H1 (cell line): ENCODE data around the gene FAM50A. TPM values are rescaled to one million over a fixed set of nuclear protein-coding genes. Genes with fewer than 3 reads are reported as not detected.

Experiments
- CBX8 ChIP-seq: fragments of 300-800, 300-1000 bp; sonication (generic); IDR thresholded peaks from 2 replicates; pipeline ENCODE4 v1.7.1; 2016; ENCODE audit warnings: low read depth, low read length, borderline replicate concordance
- CHD2 ChIP-seq: IDR thresholded peaks from 2 replicates; pipeline ENCODE4 v1.6.1; 2012; ENCODE audit warnings: low read length, improper control_type of control experiment
- POLR2A ChIP-seq, 2 experiments: IDR thresholded peaks; 1 replicate in 1 of 2; 2 replicates in 1 of 2; pipeline ENCODE4 v1.6.1; 2011; ENCODE audit warnings: low read depth in 2 of 2, low read length in 2 of 2, mild to moderate bottlenecking in 2 of 2; ENCODE audit errors: control extremely low read depth in 1 of 2
- POLR2AphosphoS5 ChIP-seq: IDR thresholded peaks from 2 replicates; pipeline ENCODE4 v1.6.1; 2011; ENCODE audit warnings: low read depth, low read length
- SIN3A ChIP-seq, 2 experiments: IDR thresholded peaks in 1 of 2; conservative IDR thresholded peaks in 1 of 2; 2 replicates each; pipeline ENCODE4 v1.6.1; 2011 to 2012; ENCODE audit warnings: low read length in 2 of 2, improper control_type of control experiment in 1 of 2, low read depth in 1 of 2, mild to moderate bottlenecking in 1 of 2
- polyA plus RNA-seq, 7 experiments: library from polyadenylated mRNA; depleted of rRNA in 3 of 7; stranded (reverse) in 5 of 7; unstranded in 2 of 7; fragments of >200 nt in 5 of 7; fragments of 200-250 nt in 2 of 7; gene quantifications; 1 replicate in 5 of 7; 2 replicates in 1 of 7; 4 replicates in 1 of 7; pipeline versions ENCODE4 v1.2.1 to v1.2.3, GENCODE V29; 2011 to 2013; ENCODE audit warnings: missing spikeins in 2 of 7, mixed read lengths in 2 of 7
- total RNA-seq: library from RNA; stranded (reverse); fragmentation: NEBNext Ultra II Directional; extraction: Animal tissue kit (Norgen Biotek cat#: 25700); gene quantifications from 2 replicates; pipeline ENCODE4 v1.2.1, GENCODE V29; 2021

FAM50A gene
- total and polyA plus RNA-seq, 2 of the 8 experiments (the other 6 are each of a cell fraction or from before 2014, with no cell fraction given) = 30.7 to 48.7 TPM

- TF ChIP-seq SIN3A (conservative IDR thresholded peaks at IDR 0.05 in 1 of 2, IDR thresholded peaks at IDR 0.05 in 1 of 2; ENCODE audit: low read depth in 1 of 2, low read length in 2 of 2) = no peak
- TF ChIP-seq CHD2 = no peak
- TF ChIP-seq POLR2AphosphoS5 = no peak
- no peak for TF ChIP-seq CBX8
- no peak for TF ChIP-seq POLR2A (IDR thresholded peaks at IDR 0.05; ENCODE audit: control extremely low read depth in 1 of 2, low read depth in 2 of 2, low read length in 2 of 2)
These were observed 29.7 kb downstream of the FAM50A start (continued) for GRCh38 chrX:154473683-154474082.
